GM21825 (cell line): ENCODE measurements around the gene NCOR2.
"Not testable (repeated sequence)": the region's sequence is repeated elsewhere in the genome, so short reads cannot be mapped to it uniquely, and the experiment has no call there.

Source experiments
- ATAC-seq: cut with Tn5 transposase; IDR thresholded peaks from one replicate; pipeline ENCODE4 v1.9.1; 2021; ENCODE audit warnings: mild to moderate bottlenecking, moderate library complexity; ENCODE audit not compliant: unreplicated experiment

NCOR2 gene

DNA sequence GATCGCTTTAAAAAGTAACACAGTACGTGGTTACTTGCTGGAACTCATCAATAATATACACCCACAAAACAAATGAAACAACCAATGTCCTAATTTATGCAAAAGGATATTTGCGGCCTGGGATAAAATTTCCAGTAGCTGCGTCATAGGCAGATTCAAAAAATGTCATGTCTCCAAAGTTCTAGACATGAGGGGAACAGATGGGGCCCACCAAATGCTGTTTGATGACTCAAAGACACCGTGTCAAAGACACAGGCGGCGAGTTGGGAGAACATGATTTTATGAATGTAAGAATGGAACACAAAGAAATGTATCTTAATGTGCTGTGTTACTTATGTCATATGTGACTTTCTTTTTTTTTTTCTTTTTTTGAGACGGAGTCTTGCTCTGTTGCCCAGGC, 34.3 kb upstream of the NCOR2 start:
- ATAC-seq: no peak

DNA sequence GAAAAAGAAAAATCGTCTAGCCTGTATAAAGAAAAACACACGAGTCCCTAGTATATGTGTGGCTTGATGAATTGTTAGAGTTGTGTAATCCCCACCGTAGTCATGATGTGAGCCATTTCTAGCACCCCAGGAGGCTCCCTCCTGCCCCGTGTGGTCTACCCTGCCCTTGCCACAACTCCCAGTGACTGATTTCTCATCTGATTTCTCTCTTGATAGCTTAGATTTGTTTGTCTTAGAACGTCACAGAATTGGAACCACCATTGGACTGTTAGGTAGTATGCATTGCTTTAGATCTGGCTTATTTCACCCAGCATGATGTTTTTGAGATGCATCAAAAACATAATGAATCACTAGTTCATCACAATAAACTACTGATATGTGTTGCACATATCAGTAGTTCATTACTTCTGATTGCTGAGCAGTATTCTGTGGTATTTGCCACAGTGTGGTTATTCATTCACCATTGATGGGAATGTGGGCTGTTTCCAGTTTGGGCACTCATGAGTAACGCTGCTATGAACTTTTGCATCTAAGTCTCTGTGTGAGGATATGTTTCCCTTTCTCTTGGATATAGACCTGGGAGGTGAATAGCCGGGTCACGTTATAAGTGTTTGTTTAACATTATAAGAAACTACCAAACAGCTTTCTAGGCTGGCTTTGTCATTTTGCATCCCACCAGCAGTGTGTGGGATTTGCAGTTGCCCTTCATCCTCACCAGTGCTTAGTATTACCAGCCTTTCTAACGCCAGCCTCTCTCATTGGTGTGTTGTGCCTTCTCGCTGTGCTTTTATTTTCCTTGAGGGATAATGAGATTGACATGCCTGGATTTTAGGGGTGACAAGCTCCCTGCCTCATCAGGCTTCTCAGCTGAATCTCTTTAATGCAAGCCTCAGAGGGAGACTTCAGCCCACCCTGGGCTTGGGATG, 31.9 kb upstream of the NCOR2 start:
- no peak for ATAC-seq

DNA sequence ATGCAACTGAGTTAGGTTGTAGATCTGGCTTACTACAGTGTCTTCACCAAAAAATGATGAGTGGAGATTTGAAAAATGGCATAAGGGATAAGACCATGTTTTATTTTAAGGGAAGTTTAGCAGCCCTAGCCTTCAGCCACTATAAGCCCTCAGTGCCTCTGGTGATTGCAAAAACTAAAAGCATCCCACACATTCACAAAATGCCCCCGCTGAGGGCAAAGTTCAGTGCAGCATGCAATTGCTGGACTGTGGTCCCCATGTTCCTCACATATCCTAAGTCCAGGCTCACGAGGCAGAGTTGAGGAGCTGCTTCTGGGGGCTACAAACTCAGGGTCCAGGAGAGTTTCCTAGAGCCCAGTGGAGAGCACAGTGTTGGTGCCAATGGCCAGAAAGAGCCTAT, 29.6 kb upstream of the NCOR2 start:
- no peak for ATAC-seq

GRCh38 chr12:124595444-124595843, 28.0 kb upstream of the NCOR2 start:
- ATAC-seq: no peak

- no peak for ATAC-seq
These were observed 27.4 kb upstream of the NCOR2 start for GRCh38 chr12:124594851-124595250.

- no peak for ATAC-seq
These were observed 26.5 kb upstream of the NCOR2 start for GRCh38 chr12:124593851-124594401.

- no peak for ATAC-seq
These were observed 25.8 kb upstream of the NCOR2 start for GRCh38 chr12:124593176-124593575.

GRCh38 chr12:124592481-124593160, 25.2 kb upstream of the NCOR2 start:
- ATAC-seq: no peak

- no peak for ATAC-seq
These were observed 24.6 kb upstream of the NCOR2 start for GRCh38 chr12:124592050-124592449.

DNA sequence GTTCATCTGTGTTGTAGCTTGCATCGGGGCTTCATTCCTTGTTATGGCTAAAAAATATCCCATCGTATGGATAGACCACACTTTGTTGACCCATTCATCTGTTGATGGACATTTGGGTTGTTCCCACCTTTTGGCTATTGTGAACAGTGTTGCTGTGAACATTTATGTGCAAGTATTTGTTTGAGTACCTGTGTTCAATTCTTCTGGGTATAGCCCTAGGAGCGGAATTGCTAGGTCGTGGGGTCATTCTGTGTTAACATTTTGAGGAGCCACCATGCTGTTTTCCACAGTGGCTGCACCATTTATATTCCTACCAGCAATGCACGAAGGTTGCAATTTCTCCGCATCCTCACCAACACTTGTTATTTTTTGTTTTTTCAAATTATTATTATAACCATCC, 23.0 kb upstream of the NCOR2 start:
- no peak for ATAC-seq

DNA sequence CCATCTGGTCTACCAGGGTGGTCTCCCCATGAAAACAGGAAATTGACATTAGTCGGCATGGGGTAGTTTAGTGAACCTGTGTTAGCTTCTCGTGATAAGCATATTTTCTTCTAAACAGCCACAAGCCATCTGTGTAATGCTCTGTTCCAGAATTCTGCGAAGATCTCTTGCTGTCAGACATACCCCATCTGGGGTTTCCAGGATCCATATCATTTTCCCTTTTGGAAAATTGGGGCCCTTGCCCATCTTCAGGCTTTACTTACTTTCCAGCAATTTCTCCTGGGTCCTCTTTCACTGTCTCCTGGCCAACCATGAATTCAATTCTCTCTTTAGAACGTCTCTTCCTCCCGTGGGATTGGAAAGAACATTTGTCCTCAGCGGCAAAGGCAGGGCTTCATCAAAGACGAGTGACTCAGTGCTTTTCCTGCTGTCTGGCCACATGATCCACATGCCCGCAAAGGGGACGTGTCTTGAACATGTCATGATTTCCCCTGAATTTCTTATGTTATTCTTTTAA, 21.4 kb upstream of the NCOR2 start:
- no peak for ATAC-seq

DNA sequence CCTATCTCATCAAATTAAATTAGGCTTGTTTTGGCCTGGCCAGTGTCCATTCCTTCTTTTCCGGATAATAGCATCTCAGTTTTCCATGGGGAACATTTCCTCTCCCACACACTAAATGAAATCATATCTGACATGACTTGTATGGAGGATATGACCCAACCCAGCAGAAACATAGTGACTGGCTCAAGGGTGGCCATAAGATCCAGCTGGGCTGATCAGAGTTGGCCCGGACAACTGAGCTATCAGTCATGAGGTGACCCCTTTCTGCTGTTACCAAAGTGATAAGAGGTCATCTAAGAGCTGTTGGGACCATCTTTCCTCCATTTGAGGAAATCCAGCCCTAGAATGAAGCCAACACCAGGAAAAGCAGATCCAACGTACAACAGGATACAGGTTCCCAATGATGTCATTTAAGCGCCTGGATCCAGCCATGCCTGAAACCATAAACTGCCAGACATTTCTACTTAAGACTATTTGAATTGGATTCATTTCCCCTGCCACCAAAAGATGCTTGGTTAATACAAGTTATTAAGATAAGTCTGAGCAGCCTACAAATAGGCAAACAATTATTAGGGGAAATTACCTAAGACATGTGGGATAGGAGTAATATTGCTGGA, 20.7 kb upstream of the NCOR2 start:
- no peak for ATAC-seq

DNA sequence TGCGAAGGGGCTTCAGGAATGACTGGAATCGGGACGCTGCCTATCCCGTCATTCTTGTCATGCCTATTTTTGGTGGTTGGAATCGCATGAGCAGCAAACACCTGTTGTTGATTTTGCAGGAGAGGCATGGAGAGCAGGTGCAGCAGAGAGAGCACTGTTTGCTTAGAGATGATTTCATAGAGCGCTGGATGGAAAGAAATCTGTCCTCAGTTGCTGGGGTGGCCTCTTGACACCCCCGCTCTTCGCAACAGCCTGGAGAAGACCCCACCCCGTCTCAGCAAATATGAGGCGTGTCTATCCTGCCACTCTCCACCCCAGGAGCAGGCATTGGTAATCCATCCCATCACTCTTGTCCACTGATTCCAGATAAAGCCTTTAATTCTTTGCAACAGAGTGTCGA, 19.3 kb upstream of the NCOR2 start:
- ATAC-seq: no peak

DNA sequence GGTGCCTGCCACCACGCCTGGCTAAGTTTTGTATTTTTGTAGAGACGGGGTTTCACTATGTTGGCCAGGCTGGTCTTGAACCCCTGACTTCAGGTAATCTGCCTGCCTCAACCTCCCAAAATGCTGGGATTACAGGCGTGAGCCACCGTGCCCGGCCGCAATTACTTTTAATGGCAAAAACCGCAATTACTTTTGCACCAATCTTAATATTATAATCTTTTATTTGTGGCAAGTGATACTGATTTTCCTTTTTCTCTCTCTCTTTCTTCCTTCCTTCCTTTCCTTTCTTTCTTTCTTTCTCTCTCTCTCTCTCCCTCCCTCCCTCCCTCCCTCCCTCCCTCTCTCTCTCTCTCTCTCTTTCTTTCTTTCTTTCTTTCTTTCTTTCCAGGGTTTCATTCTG, 17.1 kb upstream of the NCOR2 start:
- ATAC-seq: not testable (repeated sequence)

GRCh38 chr12:124583854-124584253, 16.4 kb upstream of the NCOR2 start:
- no peak for ATAC-seq

- no peak for ATAC-seq
These were observed 14.7 kb upstream of the NCOR2 start for GRCh38 chr12:124582108-124582424.

GRCh38 chr12:124581307-124582107, 14.1 kb upstream of the NCOR2 start:
- ATAC-seq: no peak

- no peak for ATAC-seq
These were observed 12.6 kb upstream of the NCOR2 start for GRCh38 chr12:124579921-124580517.

DNA sequence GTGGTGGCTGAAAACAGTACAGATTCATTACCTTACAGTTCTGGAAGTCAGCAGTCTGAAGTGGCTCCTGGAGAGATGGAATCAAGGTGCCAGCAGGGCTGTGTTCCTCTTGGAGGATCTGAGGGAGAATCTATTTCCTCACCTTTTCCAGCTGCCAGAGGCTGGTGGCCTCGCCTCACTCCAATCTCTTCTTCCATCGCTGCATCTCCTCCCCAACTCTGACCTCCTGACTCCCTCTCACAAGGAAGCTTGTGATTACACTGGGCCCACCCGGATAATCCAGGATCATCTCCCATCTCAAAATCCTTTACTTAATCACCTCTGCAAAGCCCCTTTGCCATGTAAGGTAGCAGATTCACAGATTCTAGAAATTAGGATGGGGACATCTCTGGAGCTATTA, 11.4 kb upstream of the NCOR2 start:
- no peak for ATAC-seq

DNA sequence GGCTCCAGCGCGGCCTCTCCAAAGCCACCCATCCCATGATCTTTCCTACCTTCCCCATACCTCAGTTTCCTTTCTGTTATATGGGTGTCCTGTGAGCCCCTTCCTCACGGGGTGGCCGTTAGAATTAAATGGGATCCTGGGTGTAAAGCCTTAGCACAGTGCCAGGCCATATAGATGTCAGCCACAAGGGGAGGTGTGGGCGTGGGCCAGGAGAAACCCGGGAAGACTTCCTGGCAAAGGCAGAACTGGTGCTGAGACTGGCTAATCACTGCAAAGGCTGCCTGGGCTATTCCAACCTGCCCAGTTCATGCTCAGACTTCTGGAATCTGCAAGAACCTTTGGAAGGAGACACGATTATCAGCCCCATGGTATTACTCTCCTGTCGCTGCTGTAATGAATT, 11.0 kb upstream of the NCOR2 start:
- ATAC-seq: no peak
